Measurements from ENCODE around the gene OPRM1.

OPRM1 gene

DNA sequence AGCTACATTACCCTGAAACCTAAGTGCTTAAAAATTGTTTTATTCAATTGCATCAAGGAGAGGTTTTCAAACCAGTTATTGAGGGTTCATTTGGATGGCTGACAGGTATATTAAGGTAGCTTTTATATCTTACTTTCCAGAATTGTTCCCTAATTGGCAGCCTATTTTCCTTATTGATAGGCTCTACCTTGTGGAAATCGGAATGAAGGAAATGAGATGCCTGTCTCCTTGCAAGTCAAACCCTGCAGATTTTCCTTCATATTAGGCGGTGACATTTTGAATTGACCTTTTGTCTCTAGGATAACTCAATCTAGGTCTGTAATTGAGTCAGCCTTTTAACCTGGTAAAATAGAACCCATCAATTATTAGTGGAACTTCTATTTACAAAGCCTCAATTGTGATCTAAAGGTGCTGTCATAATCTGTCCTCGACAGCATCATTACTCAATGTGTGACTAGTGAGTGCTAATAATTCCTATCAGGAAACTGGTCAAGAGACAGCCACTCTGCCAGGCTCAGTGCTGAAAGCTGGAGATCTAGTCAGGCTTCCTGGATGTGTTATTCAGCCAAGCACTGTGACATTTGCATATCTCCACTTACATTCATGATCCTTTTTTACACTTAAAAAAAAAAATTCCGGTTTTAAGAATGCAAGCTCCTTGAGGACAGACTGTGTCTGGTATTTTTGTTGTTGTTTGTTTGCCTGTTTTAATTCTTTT lies 20.1 kb downstream of the OPRM1 start:
- H3K36me3 ChIP-seq (ENCODE audit: control insufficient read depth, insufficient read depth, low read length) = no peaks in the 10 kb centered on the region
- H3K9me3 ChIP-seq (ENCODE audit: control insufficient read depth, low read length) = no peaks in the 10 kb centered on the region
- no peak overlapping the region for H3K4me2 ChIP-seq (ENCODE audit: low read length)
- H3K9ac ChIP-seq = no peak overlapping the region
- H3K79me2 ChIP-seq = no peaks in the 10 kb centered on the region
- TF ChIP-seq, protein P1, sequence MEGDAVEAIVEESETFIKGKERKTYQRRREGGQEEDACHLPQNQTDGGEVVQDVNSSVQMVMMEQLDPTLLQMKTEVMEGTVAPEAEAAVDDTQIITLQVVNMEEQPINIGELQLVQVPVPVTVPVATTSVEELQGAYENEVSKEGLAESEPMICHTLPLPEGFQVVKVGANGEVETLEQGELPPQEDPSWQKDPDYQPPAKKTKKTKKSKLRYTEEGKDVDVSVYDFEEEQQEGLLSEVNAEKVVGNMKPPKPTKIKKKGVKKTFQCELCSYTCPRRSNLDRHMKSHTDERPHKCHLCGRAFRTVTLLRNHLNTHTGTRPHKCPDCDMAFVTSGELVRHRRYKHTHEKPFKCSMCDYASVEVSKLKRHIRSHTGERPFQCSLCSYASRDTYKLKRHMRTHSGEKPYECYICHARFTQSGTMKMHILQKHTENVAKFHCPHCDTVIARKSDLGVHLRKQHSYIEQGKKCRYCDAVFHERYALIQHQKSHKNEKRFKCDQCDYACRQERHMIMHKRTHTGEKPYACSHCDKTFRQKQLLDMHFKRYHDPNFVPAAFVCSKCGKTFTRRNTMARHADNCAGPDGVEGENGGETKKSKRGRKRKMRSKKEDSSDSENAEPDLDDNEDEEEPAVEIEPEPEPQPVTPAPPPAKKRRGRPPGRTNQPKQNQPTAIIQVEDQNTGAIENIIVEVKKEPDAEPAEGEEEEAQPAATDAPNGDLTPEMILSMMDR (IDR thresholded peaks at IDR 0.05) = no peak
- H3K4me1 ChIP-seq = no peaks in the 10 kb centered on the region
- no peak overlapping the region for H2AFZ ChIP-seq
- no peak overlapping the region for H3K4me3 ChIP-seq (ENCODE audit: low read depth, low read length)
- no peak overlapping the region for H3K27ac ChIP-seq
- no peaks in the 10 kb centered on the region for H3K27me3 ChIP-seq (ENCODE audit: control insufficient read depth, insufficient read depth, low read length)

DNA sequence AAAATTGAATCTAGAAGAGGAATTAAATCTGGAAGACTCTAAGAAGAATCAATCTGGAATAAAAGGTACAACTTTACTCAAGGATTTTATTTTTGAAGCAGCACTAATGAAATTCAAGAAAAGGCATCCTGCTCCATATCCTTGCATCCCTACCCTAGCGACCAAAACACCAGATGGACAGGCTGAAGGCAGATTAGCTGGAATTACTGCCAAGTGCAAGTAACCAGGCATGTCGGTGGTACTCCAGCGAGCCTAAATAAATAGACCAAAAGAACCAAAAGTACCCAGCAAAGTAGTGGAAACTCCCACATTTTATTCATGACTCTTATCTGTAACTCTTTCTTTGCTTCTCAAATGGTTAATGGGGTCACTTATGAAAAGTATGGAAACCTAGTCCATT lies 21.0 kb downstream of the OPRM1 start:
- no peak overlapping the region for H3K9ac ChIP-seq
- H3K79me2 ChIP-seq = no peaks in the 10 kb centered on the region
- no peaks in the 10 kb centered on the region for H3K4me1 ChIP-seq
- TF ChIP-seq, protein P1 (IDR thresholded peaks at IDR 0.05) = no peak
- no peak overlapping the region for H2AFZ ChIP-seq
- H3K4me3 ChIP-seq (ENCODE audit: low read depth, low read length) = no peak overlapping the region
- no peak overlapping the region for H3K27ac ChIP-seq
- H3K4me2 ChIP-seq (ENCODE audit: low read length) = no peak overlapping the region
- no peaks in the 10 kb centered on the region for H3K9me3 ChIP-seq (ENCODE audit: control insufficient read depth, low read length)
- no peaks in the 10 kb centered on the region for H3K36me3 ChIP-seq (ENCODE audit: control insufficient read depth, insufficient read depth, low read length)
- H3K27me3 ChIP-seq (ENCODE audit: control insufficient read depth, insufficient read depth, low read length) = no peaks in the 10 kb centered on the region

DNA sequence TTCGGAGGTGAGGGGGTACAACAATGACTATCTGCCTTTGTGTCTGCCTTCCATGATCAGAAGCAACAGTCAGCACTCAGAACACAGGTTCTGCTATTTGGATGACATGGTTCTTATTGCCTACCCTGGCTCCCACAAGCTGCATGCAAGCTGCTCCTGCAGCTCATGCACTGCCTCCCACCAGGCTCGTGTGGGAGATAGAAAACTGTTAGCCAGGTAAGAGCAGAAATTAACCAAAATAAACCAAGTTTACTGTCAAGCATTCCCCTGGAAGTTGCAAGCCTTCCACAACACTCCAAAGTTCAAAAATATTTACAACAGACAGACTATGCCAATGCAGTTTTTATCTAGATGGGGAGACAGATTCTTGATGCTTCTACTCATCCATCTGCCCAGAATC lies 31.0 kb downstream of the OPRM1 start:
- Histone ChIP-seq H3K4me2 (ENCODE audit: low read length) (no peak overlapping the region), H2AFZ (no peak overlapping the region), H3K27ac (no peak overlapping the region), H3K9me3 (ENCODE audit: control insufficient read depth, low read length) (no peaks in the 10 kb centered on the region), H3K9ac (no peak overlapping the region), H3K36me3 (ENCODE audit: control insufficient read depth, insufficient read depth, low read length) (no peaks in the 10 kb centered on the region), H3K79me2 (no peaks in the 10 kb centered on the region), H3K4me1 (no peaks in the 10 kb centered on the region), H3K4me3 (ENCODE audit: low read depth, low read length) (no peak overlapping the region), H3K27me3 (ENCODE audit: control insufficient read depth, insufficient read depth, low read length) (no peaks in the 10 kb centered on the region)
- TF ChIP-seq, protein P1 (IDR thresholded peaks at IDR 0.05) = no peak

DNA sequence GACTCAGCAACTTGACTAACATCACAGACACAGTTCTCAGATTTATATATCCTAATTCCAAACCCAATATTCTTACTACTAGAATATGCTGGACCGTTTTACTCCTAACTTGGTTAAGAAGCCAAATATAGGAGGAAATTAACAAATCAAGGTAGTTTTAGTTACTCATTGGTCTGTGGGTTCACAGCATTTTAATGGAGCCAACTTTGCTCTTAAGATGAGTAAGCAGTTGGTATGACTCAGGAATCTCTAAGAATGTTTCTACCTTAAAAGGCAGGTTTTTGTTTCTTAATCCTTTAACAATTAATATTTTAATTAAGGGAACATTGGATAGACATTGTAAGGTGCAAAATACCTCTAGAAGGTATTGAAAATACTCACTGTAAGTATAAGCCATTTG lies 31.6 kb downstream of the OPRM1 start:
- Histone ChIP-seq H2AFZ (no peak overlapping the region), H3K79me2 (no peaks in the 10 kb centered on the region), H3K4me3 (ENCODE audit: low read depth, low read length) (no peak overlapping the region), H3K27ac (no peak overlapping the region), H3K4me2 (ENCODE audit: low read length) (no peak overlapping the region), H3K36me3 (ENCODE audit: control insufficient read depth, insufficient read depth, low read length) (no peaks in the 10 kb centered on the region), H3K9me3 (ENCODE audit: control insufficient read depth, low read length) (no peaks in the 10 kb centered on the region), H3K4me1 (no peaks in the 10 kb centered on the region), H3K27me3 (ENCODE audit: control insufficient read depth, insufficient read depth, low read length) (no peaks in the 10 kb centered on the region), H3K9ac (no peak overlapping the region)
- TF ChIP-seq, protein P1 (IDR thresholded peaks at IDR 0.05) = no peak

DNA sequence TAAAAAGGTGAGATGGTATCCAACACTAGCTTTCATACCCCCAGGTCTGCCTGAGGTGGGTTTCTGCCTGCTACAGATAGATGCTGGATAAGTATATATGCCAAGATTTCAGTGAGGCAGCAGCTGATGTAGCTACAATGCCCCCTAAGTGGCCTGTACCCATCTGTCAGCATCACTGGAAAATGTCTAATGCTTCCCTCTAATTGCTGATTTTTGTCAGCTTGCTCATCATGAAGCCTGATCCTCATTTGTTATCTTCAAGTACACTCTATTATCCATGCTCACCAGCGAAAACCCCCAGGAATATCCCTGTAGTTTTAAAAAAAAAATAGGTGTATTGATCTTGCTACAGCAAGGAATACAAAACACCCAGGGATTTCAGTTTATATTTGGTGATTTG lies 32.2 kb downstream of the OPRM1 start:
- Histone ChIP-seq H3K9ac (no peak overlapping the region), H3K79me2 (no peaks in the 10 kb centered on the region), H3K4me2 (ENCODE audit: low read length) (no peak overlapping the region), H3K27ac (no peak overlapping the region), H3K4me3 (ENCODE audit: low read depth, low read length) (no peak overlapping the region), H3K9me3 (ENCODE audit: control insufficient read depth, low read length) (no peaks in the 10 kb centered on the region), H3K36me3 (ENCODE audit: control insufficient read depth, insufficient read depth, low read length) (no peaks in the 10 kb centered on the region), H3K27me3 (ENCODE audit: control insufficient read depth, insufficient read depth, low read length) (no peaks in the 10 kb centered on the region), H3K4me1 (no peaks in the 10 kb centered on the region), H2AFZ (no peak overlapping the region)
- TF ChIP-seq, protein P1 (IDR thresholded peaks at IDR 0.05) = no peak
